SU-DHL-6 (cell line): ENCODE measurements around the gene BCL3.

ENCODE experiments used
- H2AFZ ChIP-seq: fragments of 200-600 bp; sonication (generic); 2 replicates; pipeline ENCODE4 v1.6.1; 2014; ENCODE audit warnings: low read depth, mild to moderate bottlenecking, moderate library complexity, mixed read lengths, antibody characterized with exemption, low read length; ENCODE audit not compliant: severe bottlenecking
- H3F3A ChIP-seq: fragments of 200-600 bp; shearing (Covaris generic); 2 replicates; pipeline ENCODE4 v1.6.0; 2016; ENCODE audit warnings: antibody characterized with exemption, mild to moderate bottlenecking; ENCODE audit not compliant: insufficient read depth
- H3K27ac ChIP-seq: fragments of 200-600 bp; sonication (generic); 2 replicates; pipeline ENCODE4 v1.5.1; 2016; ENCODE audit warnings: low read depth, mild to moderate bottlenecking, low read length, moderate library complexity, mixed read lengths
- H3K27me3 ChIP-seq: fragments of 200-600 bp; sonication (generic), shearing (Covaris generic); 2 replicates; pipeline ENCODE4 v1.6.0; 2014; ENCODE audit warnings: mild to moderate bottlenecking, low read length
- H3K36me3 ChIP-seq: fragments of 200-600 bp; sonication (generic); 2 replicates; pipeline ENCODE4 v1.6.1; 2014; ENCODE audit warnings: mild to moderate bottlenecking, low read length, mixed read lengths
- H3K4me2 ChIP-seq: fragments of 300-600, 200-600 bp; shearing (Covaris generic), sonication (generic); 2 replicates; pipeline ENCODE4 v1.6.0; 2014; ENCODE audit warnings: low read length, low read depth, mild to moderate bottlenecking; ENCODE audit not compliant: poor library complexity, severe bottlenecking
- H3K4me3 ChIP-seq: fragments of 200-600 bp; sonication (generic); 2 replicates; pipeline ENCODE4 v1.5.1; 2014; ENCODE audit warnings: antibody characterized with exemption, low read length, mild to moderate bottlenecking, mixed read lengths; ENCODE audit not compliant: insufficient read depth, poor library complexity, severe bottlenecking
- H3K79me2 ChIP-seq: fragments of 200-600 bp; sonication (generic); 2 replicates; pipeline ENCODE4 v1.6.1; 2014; ENCODE audit warnings: mild to moderate bottlenecking, low read length, moderate library complexity; ENCODE audit not compliant: insufficient read depth
- H3K9ac ChIP-seq: fragments of 200-600 bp; sonication (generic); 2 replicates; pipeline ENCODE4 v1.7.0; 2014; ENCODE audit warnings: mild to moderate bottlenecking, low read length
- H3K9me2 ChIP-seq: fragments of 200-600 bp; sonication (generic); replicated peaks from 2 replicates; pipeline ENCODE4 v1.6.1; 2014; ENCODE audit warnings: low read length; ENCODE audit not compliant: insufficient read depth
- H3K9me3 ChIP-seq: fragments of 200-600 bp; sonication (generic); 2 replicates; pipeline ENCODE4 v1.6.1; 2014; ENCODE audit warnings: low read length, mixed read lengths; ENCODE audit not compliant: insufficient read depth
- H4K20me1 ChIP-seq: fragments of 200-600 bp; sonication (generic); 2 replicates; pipeline ENCODE4 v1.6.1; 2014; ENCODE audit warnings: low read depth, mild to moderate bottlenecking, antibody characterized with exemption, low read length, moderate library complexity, mixed read lengths
- EZH2phosphoT487 ChIP-seq: fragments of 200-600 bp; sonication (generic), shearing (Covaris generic); conservative IDR thresholded peaks from 2 replicates; pipeline ENCODE4 v1.6.1; 2018; ENCODE audit warnings: mild to moderate bottlenecking, antibody characterized with exemption, low read length, moderate library complexity, mixed read lengths
- TF ChIP-seq, protein P1 (sequence below): fragments of 200-600 bp; sonication (generic); IDR thresholded peaks from one replicate; pipeline ENCODE4 v1.5.1; 2017; ENCODE audit warnings: antibody characterized with exemption, mild to moderate bottlenecking, low read length, moderate library complexity; ENCODE audit not compliant: insufficient read depth, poor library complexity, severe bottlenecking

BCL3 gene, protein sequence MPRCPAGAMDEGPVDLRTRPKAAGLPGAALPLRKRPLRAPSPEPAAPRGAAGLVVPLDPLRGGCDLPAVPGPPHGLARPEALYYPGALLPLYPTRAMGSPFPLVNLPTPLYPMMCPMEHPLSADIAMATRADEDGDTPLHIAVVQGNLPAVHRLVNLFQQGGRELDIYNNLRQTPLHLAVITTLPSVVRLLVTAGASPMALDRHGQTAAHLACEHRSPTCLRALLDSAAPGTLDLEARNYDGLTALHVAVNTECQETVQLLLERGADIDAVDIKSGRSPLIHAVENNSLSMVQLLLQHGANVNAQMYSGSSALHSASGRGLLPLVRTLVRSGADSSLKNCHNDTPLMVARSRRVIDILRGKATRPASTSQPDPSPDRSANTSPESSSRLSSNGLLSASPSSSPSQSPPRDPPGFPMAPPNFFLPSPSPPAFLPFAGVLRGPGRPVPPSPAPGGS

DNA sequence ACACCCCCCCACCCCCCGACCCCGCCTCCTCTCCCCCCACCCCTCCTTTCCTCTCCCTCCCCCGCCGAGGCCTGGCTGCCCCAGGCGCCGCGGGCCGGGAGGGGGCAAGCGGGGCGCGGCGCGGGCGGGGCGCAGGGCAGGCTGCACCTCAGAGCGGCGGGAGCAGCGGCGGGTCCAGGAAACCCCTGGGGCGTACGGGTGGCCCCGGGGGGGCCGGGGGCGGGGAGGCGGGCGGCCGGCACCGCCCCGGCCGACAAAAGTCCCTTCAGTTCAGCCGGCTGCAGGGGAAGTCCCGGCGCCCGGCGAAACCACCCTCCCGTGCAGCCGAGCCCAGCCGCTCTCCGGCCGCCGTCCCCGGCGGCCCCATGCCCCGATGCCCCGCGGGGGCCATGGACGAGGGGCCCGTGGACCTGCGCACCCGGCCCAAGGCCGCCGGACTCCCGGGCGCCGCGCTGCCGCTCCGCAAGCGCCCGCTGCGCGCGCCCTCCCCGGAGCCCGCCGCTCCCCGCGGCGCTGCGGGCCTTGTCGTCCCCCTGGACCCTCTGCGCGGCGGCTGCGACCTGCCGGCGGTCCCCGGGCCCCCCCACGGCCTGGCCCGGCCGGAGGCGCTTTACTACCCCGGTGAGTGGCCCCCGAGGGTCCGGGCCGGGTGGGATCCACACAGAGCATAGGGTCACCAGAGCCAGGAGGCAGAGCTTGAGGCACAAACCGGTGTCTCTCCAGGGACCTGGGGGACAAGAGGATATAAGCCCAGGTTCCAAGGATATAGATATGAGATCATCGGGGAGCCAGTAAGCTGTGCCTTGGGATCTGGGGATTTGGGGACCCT is at the start of gene BCL3:
Gene BCL3 (plus strand): TSS at position 283 of the 829 bp plus-strand sequence. CDS start 83 bp downstream, at position 366.
- Histone ChIP-seq H2AFZ (peak within 1 kb of the TSS; percentile 30), H3K27ac (peak within 1 kb of the TSS; percentile 99), H3K27me3 (no peaks in the 10 kb centered on the region), H3K9me3 (no peaks in the 10 kb centered on the region), H3K4me2 (peak within 1 kb of the TSS; percentile 86), H3F3A (peaks cover 42% of the 10 kb centered on the region), H3K36me3 (no peaks in the 10 kb centered on the region), H4K20me1 (no peaks in the 10 kb centered on the region), H3K79me2 (peaks cover 26% of the 10 kb centered on the region), H3K9me2 (no peaks in the 10 kb centered on the region), H3K4me3 (peak within 1 kb of the TSS; percentile 97), H3K9ac (peak within 1 kb of the TSS; percentile 97)
- TF ChIP-seq EZH2phosphoT487: no peak
- TF ChIP-seq, protein P1, sequence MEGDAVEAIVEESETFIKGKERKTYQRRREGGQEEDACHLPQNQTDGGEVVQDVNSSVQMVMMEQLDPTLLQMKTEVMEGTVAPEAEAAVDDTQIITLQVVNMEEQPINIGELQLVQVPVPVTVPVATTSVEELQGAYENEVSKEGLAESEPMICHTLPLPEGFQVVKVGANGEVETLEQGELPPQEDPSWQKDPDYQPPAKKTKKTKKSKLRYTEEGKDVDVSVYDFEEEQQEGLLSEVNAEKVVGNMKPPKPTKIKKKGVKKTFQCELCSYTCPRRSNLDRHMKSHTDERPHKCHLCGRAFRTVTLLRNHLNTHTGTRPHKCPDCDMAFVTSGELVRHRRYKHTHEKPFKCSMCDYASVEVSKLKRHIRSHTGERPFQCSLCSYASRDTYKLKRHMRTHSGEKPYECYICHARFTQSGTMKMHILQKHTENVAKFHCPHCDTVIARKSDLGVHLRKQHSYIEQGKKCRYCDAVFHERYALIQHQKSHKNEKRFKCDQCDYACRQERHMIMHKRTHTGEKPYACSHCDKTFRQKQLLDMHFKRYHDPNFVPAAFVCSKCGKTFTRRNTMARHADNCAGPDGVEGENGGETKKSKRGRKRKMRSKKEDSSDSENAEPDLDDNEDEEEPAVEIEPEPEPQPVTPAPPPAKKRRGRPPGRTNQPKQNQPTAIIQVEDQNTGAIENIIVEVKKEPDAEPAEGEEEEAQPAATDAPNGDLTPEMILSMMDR: no peak

DNA sequence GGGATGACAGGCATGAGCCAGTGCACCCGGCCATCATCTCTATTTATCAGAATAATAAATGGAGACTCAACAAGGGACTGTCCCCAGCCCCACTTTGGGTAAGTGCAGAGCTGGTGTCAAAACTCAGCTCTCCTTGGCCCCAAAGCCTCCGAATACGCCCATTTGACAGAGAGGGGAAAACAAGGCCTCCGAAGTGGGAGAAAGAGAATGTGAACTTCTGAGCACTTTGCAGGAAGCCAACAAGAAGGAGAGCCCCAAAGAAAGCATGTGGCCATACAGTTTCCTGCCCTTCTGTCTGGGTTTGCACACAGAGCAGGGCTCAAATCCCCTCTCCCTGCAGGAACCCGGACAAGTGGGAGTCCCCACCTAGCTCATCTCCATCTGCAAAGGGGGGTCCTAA is 48.0 kb upstream of the BCL3 start:
- Histone ChIP-seq H2AFZ (no peak overlapping the region), H3K27ac (no peak overlapping the region), H3K27me3 (no peaks in the 10 kb centered on the region)

GRCh38 chr19:44701228-44701627 is 47.3 kb upstream of the BCL3 start:
- H3F3A ChIP-seq: no peaks in the 10 kb centered on the region
- no peaks in the 10 kb centered on the region for H3K9me3 ChIP-seq
- no peak overlapping the region for H3K4me2 ChIP-seq
- no peaks in the 10 kb centered on the region for H3K9me2 ChIP-seq
- no peak overlapping the region for H3K9ac ChIP-seq
- H3K79me2 ChIP-seq: no peaks in the 10 kb centered on the region
- no peak overlapping the region for H2AFZ ChIP-seq
- H3K27ac ChIP-seq: no peak overlapping the region
- H3K36me3 ChIP-seq: no peaks in the 10 kb centered on the region
- H4K20me1 ChIP-seq: no peaks in the 10 kb centered on the region
- TF ChIP-seq, protein P1: no peak
- TF ChIP-seq EZH2phosphoT487: no peak
- no peaks in the 10 kb centered on the region for H3K27me3 ChIP-seq
- H3K4me3 ChIP-seq: no peak overlapping the region

More for the DNA sequence above, 48.0 kb upstream of the BCL3 start:
- H4K20me1 ChIP-seq: no peaks in the 10 kb centered on the region
- H3K9ac ChIP-seq: no peak overlapping the region
- no peak overlapping the region for H3K4me3 ChIP-seq
- H3K9me3 ChIP-seq: no peaks in the 10 kb centered on the region
- H3F3A ChIP-seq: no peaks in the 10 kb centered on the region
- no peaks in the 10 kb centered on the region for H3K79me2 ChIP-seq
- no peaks in the 10 kb centered on the region for H3K9me2 ChIP-seq
- no peak for TF ChIP-seq EZH2phosphoT487
- TF ChIP-seq, protein P1: no peak
- no peak overlapping the region for H3K4me2 ChIP-seq
- H3K36me3 ChIP-seq: no peaks in the 10 kb centered on the region
